Measurements from ENCODE around the gene SERINC5. TPM values are rescaled to one million over a fixed set of nuclear protein-coding genes. Genes with fewer than 3 reads are reported as not detected.

SERINC5 gene
- total and polyA plus RNA-seq, 2 of the 4 experiments (the other 2 are of a cell fraction) = 5.0 to 8.1 TPM

GRCh38 chr5:80231243-80231642 is 24.6 kb downstream of the SERINC5 start:
- in situ Hi-C loops (cut with MboI; ENCODE audit: low sequenced_read_pairs) = no loop called here

More at GRCh38 chr5:80231243-80231642, 24.6 kb downstream of the SERINC5 start:
- TF ChIP-seq FOS (IDR thresholded peaks at IDR 0.05; ENCODE audit: low read depth, low read length) (peak; percentile 78), MXI1 (IDR thresholded peaks at IDR 0.05; ENCODE audit: borderline replicate concordance, low read depth, low read length) (no peak), MAFK (IDR thresholded peaks at IDR 0.05; ENCODE audit: low read depth, low read length) (no peak), SMC3 (IDR thresholded peaks at IDR 0.05; ENCODE audit: low read depth, low read length) (no peak)
- Histone ChIP-seq H3K4me3 (ENCODE audit: insufficient read depth, low read depth, low read length) (no peak overlapping the region), H2BK5ac (ENCODE audit: low read depth, low read length, poor library complexity, severe bottlenecking) (no peak overlapping the region), H3K27me3 (ENCODE audit: control insufficient read depth, insufficient read depth, low read length) (no peaks in the 10 kb centered on the region), H3K14ac (replicated peaks; ENCODE audit: low read depth, low read length) (no peak overlapping the region), H2BK15ac (ENCODE audit: low read depth, low read length) (no peak overlapping the region), H4K5ac (ENCODE audit: low read depth, low read length) (no peak overlapping the region), H2AFZ (replicated peaks; ENCODE audit: low read length, poor library complexity) (no peak overlapping the region), H3K56ac (ENCODE audit: extremely low read depth, insufficient read depth, low read length) (no peak overlapping the region), H3K9me3 (ENCODE audit: control insufficient read depth, insufficient read depth, low read length) (no peaks in the 10 kb centered on the region), H2BK20ac (ENCODE audit: low read depth, low read length) (no peak overlapping the region), H3K9ac (ENCODE audit: low read depth, low read length) (no peak overlapping the region), H4K91ac (ENCODE audit: insufficient read depth, low read depth, low read length) (no peak overlapping the region), H3K36me3 (ENCODE audit: control insufficient read depth, insufficient read depth, low read length) (no peaks in the 10 kb centered on the region), H3K23ac (ENCODE audit: low read depth, low read length) (no peak overlapping the region), H4K20me1 (ENCODE audit: insufficient read depth, low read length) (0 out of 2 replicates have a peak, but pooled peaks cover 4% of the 10 kb centered on the region), H3K79me1 (ENCODE audit: low read depth in 1 of 2, low read length in 2 of 2) (peaks cover 3 to 14% of the 10 kb centered on the region in 2 experiments; a peak in 3 of 4 replicates), H3K4me1 (ENCODE audit: control insufficient read depth, insufficient read depth, low read length) (no peaks in the 10 kb centered on the region; the same call in 1 of the 2 replicates), H3K4ac (ENCODE audit: low read depth, low read length) (no peak overlapping the region), H2AK9ac (replicated peaks; ENCODE audit: low read depth, low read length, poor library complexity) (no peak overlapping the region), H3K4me2 (ENCODE audit: low read depth, low read length) (no peak overlapping the region), H2AK5ac (ENCODE audit: low read depth, low read length) (no peak overlapping the region), H3K27ac (ENCODE audit: insufficient read depth, low read length) (no peak overlapping the region), H3K9me1 (ENCODE audit: insufficient read depth, low read length) (0 out of 2 replicates have a peak, but pooled peaks cover 7% of the 10 kb centered on the region), H3K18ac (ENCODE audit: low read depth, low read length) (no peak overlapping the region), H2BK120ac (ENCODE audit: low read depth, low read length) (no peak overlapping the region), H4K8ac (ENCODE audit: low read depth in 2 of 2, low read length in 2 of 2) (no peak overlapping the region)
- ATAC-seq (ENCODE audit: low read depth) = peak; percentile 85; the same call in 1 of the 2 replicates
- intact Hi-C loops (cut with micrococcal nuclease) (no loop called here), dilution Hi-C loops (cut with HindIII; ENCODE audit: low sequenced_read_pairs, unreplicated experiment) (no loop called here)
- ChIA-PET POLR2A (ENCODE audit: unreplicated experiment) (no interaction called here), CTCF (interaction anchor here (0.6 to 0.7 kb wide), 2 partner anchors 410 to 722 kb away, joined by 4 read pairs; no protein-coding TSS in a partner anchor)
- peak; percentile 90 for DNase-seq
- BruUV-seq (replicated peaks) = no TSS peak
- WGBS, 2 experiments (ENCODE audit: extremely low coverage in 2 of 2, insufficient read length in 1 of 2) = no CpG with 5 or more reads among the region's 3 CpGs
